Activated CD8-positive, alpha-beta memory T cell treated with anti-CD3 and anti-CD28 coated beads for 36 hours (primary cell): Measurements from ENCODE around the gene ARHGEF12. TPM values are rescaled to one million over a fixed set of nuclear protein-coding genes. Genes with fewer than 3 reads are reported as not detected.

ENCODE experiments used
- CTCF ChIA-PET: fragments of 350-600 bp; sonication (Branson Sonifier 250); formaldehyde crosslinking; loops from one replicate; lab custom pipeline; 2021; ENCODE audit warnings: antibody characterized with exemption; lab: Charles Lee
- POLR2A ChIA-PET: fragments of 350-600 bp; sonication (Branson Sonifier 250); formaldehyde crosslinking; loops from one replicate; lab custom pipeline; 2021; ENCODE audit warnings: antibody characterized with exemption; lab: Charles Lee
- total RNA-seq, 2 experiments: library from RNA; stranded (reverse); gene quantifications; one replicate each; pipeline ENCODE4 v1.2.3, GENCODE V29; 2021

ARHGEF12 gene
- total RNA-seq, 2 experiments from 2014 or later = 31.0 to 31.7 TPM

DNA sequence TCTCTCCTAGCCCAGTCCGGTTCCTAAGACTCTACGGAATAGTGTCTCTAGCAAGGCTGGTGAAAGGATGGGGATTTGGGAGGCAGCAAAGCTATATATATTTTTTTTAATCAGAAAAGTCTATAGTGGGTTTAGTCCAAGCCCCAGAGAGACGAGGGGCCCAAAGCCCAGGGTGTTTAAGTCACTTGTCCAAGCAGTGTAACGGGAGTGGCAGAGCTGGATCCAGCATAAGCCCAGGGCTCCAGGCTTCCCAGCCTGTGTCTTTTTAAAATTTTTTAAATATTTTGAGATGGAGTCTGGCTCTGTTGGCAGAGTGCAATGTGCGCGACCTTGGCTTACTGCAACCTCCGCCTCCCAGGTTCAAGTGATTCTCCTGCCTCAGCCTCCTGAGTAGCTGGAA, 182.1 kb downstream of the ARHGEF12 start:
- CTCF ChIA-PET = no interaction called here
- POLR2A ChIA-PET = no interaction called here

DNA sequence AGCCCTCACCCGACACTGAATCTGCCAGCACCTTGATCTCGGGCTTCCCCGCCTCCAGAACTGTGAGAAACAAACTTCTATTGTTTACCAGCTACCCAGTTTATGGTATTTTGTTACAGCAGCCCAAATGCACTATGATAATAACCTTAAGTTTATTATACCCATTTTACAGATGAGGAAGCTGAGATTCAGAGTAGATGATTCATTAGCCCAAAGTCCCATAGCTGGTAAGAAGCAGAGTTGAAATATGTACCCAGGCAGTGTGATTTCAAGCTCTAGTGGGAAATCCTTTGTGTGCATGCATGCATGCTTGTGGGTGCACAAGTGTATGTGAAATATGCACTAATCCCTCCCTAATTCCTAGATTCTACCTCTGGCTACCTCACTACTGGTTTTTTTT, 183.3 kb downstream of the ARHGEF12 start:
- ChIA-PET POLR2A (no interaction called here), CTCF (no interaction called here)

DNA sequence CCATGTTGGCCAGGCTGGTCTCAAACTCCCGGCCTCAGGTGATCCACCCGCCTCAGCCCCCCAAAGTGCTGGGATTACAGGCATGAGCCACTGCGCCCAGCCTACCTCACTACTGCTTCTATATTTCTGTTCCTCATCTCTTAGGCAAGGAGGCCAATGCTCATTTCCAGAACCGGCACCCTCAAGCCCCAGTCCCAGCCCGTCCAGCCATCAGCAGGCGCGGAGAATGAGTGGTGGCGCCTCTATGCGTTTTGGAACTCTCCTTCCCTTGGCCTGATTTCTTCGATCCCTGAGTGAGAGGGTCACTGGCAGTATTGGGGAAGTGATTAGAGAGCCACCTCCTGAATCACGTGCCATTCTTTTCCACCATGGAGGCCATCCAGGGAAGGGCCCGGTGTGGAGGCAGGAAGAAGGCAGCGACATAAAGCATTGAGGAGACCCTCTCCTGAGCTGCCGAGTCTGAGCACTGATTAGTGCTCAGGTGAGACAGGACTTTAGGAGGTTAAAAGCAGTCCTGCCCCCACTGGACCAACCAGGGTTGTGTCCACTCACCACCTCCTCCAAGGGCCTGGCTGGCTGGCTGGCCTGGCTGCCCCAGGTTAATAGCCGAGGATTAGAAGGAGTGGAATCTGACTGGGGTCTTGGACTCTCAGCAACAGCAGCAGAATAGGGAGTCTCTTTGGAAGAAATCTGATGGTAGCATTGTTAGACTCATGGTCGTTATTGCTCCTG, 184.0 kb downstream of the ARHGEF12 start:
- POLR2A ChIA-PET = no interaction called here
- CTCF ChIA-PET = no interaction called here

DNA sequence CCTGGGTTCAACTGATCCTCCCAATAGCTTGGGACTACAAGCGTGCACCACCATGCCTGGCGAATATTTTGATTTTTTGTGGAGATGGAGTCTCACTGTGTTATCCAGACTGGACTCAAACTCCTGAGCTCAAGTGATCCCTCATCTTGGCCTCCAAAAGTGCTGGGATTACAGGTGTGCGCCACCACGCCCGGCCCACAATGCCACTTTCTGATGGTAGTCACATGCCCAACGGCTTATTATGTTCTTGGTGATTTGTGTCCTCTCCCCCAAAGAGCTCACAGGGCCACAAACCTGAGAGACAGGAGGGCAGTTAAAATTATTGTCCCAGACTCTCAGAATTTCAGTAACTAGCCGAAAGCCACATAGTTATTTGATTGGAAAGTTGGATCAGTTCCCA, 185.0 kb downstream of the ARHGEF12 start:
- CTCF ChIA-PET = no interaction called here
- POLR2A ChIA-PET = no interaction called here

DNA sequence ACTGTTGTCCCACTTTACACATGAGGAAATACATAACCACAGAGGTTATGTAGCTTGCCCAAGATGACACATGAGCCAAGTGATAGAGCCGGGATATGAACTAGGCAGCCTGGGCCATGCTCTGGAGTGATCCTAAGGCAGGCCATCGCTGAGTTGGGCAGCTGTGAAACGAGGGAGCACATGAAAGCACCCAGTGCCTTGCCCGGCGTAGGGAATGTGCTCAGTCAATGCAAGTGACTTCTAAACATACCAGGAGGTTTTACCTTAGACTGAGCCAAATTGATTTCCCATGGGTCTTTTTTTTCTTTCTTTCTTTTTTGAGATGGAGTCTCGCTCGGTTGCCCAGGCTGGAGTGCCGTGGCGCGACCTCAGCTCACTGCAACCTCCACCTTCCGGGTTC, 185.8 kb downstream of the ARHGEF12 start:
- POLR2A ChIA-PET = no interaction called here
- CTCF ChIA-PET = no interaction called here

DNA sequence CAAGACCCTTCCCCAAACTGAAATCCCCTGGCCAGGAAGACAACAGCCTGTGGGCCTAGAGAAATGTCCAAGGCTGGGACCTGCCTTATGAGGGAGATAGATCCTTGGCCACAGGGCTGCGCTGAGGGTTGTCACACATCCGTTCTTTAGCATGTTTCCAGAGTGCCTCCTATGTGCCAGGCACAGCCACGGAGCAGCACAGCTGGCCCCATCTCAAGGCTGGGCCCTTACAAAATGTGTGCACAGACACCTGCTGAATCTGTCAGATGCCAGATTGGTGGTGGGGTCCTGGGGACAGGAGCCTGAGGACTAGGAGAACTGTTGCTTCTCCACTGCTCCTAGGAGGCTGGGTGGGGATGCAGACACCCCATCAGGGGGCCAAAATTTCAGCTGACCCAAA, 186.5 kb downstream of the ARHGEF12 start:
- POLR2A ChIA-PET = no interaction called here
- CTCF ChIA-PET = no interaction called here

DNA sequence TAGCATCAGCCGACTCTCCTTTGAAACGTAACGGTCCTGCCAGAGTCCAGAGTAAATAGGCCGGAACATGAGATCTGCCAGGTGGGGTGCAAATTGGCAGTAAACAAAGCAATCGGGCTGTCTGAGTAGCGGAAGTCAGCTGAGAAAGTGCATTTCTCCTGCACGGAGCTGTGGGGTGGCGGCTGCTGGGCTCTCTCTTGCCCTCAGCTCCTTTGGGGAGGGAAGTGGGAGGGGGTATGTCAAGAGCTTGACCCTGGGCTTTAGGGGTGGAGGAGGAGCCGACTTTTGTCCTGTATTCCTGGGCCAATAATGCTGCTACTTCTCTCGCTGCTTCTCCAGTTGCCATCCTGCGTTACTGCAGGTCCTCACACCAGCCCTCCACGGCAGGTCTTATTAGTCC, 187.0 kb downstream of the ARHGEF12 start:
- POLR2A ChIA-PET = no interaction called here
- CTCF ChIA-PET = no interaction called here

DNA sequence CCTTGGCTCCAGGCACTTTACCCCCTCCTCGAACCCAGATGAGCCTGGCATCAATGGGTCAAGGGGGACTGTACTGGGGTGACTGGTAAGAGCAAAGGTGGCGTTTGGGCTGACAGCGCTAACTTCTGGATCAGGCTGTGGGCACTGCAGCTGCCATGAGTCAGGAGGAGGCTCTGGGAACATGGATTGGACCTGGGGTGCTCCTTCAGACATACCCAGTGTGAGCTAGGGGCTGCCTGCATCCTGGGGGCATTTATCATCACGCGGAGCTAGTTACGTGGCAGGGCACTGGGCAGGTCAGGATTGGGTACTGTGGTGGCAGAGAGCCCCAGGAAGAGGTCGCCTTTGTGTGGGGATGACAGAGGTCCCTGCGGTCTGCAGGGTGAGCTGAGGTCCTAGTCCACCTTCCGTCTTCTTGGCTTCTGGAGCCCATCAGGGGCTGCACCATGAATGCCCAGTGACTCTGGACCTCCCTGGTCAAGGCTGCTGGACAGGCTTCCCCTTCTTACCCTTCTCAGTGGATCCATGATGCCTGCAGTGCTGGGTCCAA, 188.4 kb downstream of the ARHGEF12 start:
- POLR2A ChIA-PET = no interaction called here

DNA sequence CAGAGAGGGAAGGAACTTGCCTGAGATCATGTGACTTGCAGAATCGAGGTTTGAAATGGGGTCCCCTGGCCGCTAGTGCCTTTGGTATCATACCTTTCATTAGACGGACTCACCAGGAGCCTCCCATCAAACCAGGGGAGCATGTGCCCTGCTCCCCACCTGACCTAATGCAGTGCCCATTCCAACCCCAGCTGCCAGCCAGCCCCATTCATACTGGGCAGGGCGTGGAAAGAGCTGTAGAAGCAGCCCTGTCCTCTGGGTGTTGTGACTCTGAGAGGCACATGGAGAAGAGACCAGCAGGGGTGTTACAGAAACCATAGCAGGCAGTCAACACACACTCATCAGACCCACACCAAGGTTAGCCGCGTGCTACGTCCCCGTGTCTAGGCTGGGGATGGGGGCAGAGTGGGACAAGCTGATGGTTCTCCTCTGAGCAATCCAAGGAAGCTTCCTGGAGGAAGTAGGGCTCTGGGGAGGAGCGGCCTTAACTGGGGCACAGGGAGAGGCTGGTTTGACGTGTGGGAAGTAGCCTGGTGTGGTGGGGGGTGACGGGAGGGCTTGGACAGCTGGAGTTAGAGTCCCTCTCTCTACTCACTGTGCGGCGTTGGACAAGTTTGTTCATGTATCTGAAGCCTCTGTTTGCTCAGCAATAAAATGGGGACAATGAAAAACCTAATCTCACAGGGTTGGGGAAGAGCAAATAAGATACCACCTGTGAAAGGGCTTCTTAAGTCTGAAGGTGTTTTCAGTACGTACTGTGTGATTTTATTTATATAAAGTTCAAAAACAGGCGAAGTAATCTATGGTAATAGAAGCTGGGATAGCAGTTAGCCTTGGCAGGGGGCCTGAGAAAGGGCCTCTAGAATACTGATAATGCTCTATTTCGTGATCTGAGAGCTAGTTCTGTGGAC, 189.3 kb downstream of the ARHGEF12 start:
- ChIA-PET POLR2A (no interaction called here), CTCF (no interaction called here)

More for the DNA sequence above, 188.4 kb downstream of the ARHGEF12 start:
- CTCF ChIA-PET = no interaction called here

DNA sequence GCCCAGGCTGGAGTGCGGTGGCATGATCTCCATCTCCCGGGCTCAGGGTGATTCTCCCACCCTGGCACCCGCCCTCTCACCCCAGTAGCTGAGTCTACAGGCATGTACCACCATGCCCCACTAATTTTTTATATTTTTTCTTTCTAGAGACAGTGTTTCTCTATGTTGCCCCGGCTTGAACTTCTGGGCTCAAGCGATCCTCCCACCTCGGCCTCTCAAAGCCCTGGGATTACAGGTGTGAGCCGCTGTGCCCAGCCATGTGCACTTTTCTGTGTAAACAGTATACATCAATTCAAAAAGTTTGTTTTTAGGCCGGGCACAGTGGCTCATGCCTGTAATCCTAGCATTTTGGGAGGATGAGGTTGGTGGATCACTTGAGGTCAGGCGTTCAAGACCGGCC, 190.0 kb downstream of the ARHGEF12 start:
- ChIA-PET POLR2A (no interaction called here), CTCF (no interaction called here)

DNA sequence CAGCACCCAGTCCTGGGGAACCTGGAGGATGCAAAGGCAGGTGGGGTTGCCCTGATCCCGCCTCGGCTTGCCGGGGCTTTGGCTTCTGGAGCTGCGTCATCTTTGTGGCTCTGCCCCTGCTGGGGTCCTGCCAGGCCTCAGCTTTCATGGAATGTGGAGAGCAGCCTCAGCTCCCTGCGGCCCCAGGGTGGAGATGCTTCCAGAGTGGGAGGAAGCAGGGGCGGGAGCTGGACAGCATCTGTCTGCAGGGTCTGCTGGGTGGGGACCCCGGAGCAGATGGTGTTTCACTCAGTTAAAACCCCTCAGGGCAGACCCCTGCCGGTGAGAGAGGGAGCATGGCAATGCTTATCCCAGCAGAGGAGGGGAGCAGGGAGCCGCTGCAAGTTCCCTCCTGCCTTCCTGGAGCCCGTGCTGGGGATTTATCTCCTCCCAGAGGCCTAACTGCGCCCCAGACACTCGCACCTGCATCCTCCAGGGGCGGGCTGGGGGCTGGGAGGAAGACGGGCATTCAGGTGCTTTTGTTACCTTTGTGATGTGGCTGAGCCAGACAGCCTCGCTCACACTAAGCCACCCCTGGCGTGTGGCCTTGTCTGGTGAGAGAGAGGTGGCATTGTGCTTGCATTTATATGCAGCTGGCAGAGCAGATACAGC, 191.0 kb downstream of the ARHGEF12 start:
- ChIA-PET CTCF (no interaction called here), POLR2A (no interaction called here)

DNA sequence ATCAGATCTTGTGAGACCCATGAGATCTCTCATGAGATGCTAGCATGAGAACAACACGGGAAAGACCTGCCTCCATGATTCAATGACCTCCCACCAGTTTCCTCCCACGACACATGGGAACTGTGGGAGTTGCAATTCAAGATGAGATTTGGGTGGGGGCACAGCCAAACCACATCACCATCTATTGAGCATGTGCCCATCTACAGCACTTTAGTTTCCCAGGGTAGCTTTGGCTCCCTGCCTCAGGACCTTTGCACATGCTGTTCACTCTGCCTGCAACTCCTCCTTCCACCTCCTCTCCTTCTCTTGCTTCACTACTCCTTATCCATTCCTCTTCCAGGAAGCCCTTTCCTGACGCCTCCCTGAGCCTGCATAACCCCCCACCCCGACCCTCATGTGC, 192.5 kb downstream of the ARHGEF12 start:
- POLR2A ChIA-PET = no interaction called here
- CTCF ChIA-PET = no interaction called here

DNA sequence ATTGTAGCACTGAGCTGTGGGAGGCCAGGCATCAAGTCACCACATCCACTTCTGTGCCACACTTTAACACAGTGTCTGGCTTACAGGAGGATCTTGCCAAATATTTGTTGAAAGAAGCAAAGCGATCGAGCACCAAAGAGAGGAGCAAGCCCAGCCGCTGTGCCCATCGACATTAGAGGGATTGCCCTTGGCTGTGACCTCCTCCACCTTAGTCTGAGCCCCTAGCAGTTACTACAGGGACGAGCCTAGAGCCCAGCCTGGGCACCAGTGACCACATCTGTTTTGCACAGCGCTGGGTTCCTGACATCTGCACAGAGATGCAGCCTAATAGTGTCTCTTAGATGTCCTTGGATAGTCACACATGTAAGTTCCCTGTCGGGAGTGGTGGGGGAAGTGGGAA, 193.0 kb downstream of the ARHGEF12 start:
- ChIA-PET CTCF (no interaction called here), POLR2A (no interaction called here)

DNA sequence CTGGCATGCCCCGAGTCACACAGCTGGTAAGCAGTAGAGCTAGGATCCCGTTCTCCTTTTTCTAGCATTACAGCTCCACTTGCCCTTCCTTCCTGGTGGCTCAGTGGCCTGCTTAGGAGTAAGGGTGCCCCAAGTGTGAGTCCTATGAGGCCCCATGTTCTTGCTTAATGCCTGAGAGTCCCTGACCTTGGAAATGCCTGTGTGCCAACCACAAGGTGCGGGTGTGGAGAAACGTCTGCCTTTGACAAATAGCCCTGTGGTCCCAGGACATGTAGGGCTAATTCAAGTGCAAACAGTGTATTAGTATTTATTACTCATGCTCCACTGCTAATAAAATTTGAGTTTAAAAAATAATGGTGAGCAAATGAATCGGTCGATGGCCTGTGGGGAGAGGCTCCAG, 193.7 kb downstream of the ARHGEF12 start:
- ChIA-PET CTCF (no interaction called here), POLR2A (no interaction called here)

DNA sequence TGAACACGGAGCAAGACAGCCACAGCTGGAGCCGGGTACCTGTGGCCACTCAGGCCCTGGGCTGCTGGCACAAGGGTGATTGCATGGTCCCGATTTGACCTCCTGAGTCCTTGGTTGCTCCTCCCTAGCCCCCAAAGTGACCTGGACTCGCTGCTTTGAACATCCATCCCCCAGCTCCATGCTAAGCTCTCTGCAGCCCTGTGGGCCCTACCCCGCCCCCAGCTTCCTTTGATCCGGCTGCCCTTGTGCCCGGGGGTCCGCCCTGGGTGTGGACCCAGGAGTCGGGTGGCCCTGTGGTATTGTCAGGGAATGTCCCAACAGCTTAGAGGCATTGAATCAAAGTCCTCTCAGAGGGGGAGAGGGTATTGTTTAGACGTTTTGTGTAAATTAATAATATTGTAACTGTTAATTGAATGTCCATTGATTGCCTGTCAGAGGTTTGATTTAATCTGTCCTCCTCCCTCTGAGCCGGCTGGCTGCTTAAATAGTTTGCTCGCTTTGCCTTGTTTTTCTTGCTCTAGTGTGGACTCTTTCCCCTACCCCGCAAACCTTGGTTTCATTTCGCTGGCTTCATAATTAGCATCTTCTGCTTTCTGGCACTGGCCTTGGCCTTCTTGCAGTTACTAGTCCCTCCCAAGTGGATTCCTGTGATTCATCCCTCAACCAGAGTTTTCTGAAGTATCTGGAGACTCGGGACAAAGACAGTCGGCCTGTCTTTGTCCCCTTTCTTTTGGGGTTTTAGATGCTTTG, 196.0 kb downstream of the ARHGEF12 start:
- CTCF ChIA-PET = no interaction called here
- POLR2A ChIA-PET = no interaction called here

DNA sequence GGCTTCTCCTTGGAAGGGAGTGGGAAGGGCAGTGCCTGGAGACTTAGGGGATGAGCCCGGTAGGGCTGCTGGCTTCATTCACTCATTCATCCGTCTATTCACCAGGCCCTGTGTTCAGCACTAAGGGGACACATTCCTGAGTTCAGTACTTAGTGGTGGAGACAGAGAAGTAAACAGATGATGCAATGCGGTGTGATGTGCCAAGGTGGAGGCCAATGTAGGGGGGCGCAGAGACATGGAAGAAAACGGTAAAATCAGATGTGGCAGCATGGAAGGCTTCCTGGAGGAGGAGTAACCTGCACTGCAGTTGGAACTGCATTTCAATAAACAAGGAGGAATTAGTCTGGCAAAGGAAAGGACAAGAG, 196.6 kb downstream of the ARHGEF12 start:
- POLR2A ChIA-PET = no interaction called here
- CTCF ChIA-PET = interaction anchor here (1.1 kb wide), 1 partner anchor 199 kb away, joined by 3 read pairs; no protein-coding TSS in a partner anchor

DNA sequence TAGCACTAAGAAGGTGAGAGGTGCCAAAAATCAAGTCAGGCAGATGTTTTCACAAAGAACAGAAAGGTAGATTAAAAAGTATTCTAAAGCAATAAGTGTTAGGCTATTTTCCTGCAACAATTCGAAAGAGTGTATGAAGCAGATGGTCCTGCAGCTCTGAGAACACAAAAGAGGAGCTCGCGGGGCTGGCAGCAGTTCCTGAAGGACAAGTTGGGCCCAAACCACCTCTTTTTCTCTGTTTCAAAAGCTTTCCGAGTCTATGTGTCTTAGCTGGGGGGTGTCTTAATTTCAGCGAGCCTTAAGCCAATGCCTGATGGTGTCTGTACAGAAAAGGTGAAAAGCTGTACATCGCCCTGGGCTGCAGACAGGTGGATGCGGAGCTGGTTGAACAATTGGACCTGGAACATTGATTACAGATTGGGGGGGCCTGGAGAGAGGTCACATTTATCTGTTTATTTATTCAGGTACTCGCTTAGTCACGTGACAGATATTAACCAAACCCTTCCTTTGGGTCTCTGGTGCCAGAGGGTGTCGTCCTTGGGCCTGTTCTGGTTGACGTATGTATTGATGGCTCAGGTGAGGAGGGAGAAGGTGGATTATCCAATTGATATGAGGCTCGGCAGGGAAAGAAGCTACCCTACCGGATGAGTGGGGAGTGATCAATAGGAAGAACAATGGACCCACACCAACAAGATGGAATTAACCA, 200.0 kb downstream of the ARHGEF12 start:
- CTCF ChIA-PET = no interaction called here
- POLR2A ChIA-PET = no interaction called here

DNA sequence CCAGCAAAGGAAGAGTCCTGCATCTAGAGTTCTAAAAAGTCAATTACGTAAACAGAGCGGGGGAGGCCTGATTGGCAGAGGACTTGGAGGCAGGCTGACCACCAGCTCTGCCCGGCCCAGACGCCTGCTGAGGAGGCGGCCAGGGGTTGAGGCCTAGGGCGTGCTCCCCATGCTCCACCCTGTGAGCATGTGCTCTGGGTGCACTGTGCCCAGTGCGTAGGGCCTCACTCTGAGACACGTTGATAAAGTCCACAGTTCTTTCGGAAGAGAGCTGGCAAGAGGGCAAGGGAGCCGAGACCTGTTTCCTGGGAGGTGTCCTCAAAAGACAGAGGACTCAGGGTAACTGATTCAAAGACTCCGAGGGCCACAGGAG, 200.6 kb downstream of the ARHGEF12 start:
- CTCF ChIA-PET = no interaction called here
- POLR2A ChIA-PET = no interaction called here

DNA sequence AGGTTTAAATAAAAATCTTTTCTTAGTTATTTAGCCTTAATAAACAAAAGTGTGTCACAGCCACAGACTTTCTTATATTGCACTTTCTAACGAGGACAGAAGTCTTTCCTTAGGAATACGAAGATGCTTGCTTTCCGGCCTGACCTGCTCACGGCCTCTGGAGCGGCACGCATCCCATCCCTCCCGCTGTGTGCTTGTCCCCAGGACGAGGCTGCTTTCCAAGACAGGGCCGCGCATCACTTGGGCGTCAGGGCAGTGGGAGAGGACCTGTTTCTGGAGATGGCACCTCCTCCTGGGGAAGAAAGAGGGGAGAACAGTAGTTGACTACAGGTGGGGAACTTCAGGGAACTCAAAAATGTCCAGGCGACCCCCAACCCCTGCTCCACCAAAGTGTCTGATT, 201.8 kb downstream of the ARHGEF12 start:
- POLR2A ChIA-PET = no interaction called here
- CTCF ChIA-PET = no interaction called here
